SK-N-SH treated with all-trans-retinoic acid at 6 μM for 48 hours (cell line): Measurements from ENCODE around the gene AGBL1.

Source experiments
- ATAC-seq: fragments of 200-7000 bp; cut with Tn5 transposase; 3 replicates; pipeline ENCODE4 v1.9.1; 2020; ENCODE audit warnings: mild to moderate bottlenecking, moderate library complexity
- ARNTL ChIP-seq: fragments of 450-650 bp; formaldehyde crosslinking; IDR thresholded peaks from 2 replicates; pipeline ENCODE4 v1.5.0; 2020; ENCODE audit warnings: low read depth, mild to moderate bottlenecking, moderate library complexity, borderline replicate concordance
- BACH2 ChIP-seq: fragments of 250-450 bp; sonication (Bioruptor Pico); IDR thresholded peaks from 2 replicates; pipeline ENCODE4 v1.9.0; 2021; ENCODE audit warnings: mild to moderate bottlenecking, borderline replicate concordance
- CSDC2 ChIP-seq: fragments of 250-450 bp; sonication (Bioruptor Pico); IDR thresholded peaks from 2 replicates; pipeline ENCODE4 v1.5.0; 2020; ENCODE audit warnings: mild to moderate bottlenecking, moderate library complexity
- CSRNP3 ChIP-seq: fragments of 250-450 bp; sonication (Bioruptor Pico); IDR thresholded peaks from 2 replicates; pipeline ENCODE4 v1.5.1; 2021; ENCODE audit warnings: mild to moderate bottlenecking, moderate library complexity
- ESRRG ChIP-seq: fragments of 250-450 bp; sonication (Bioruptor Pico); IDR thresholded peaks from 2 replicates; pipeline ENCODE4 v1.6.1; 2021; ENCODE audit warnings: mild to moderate bottlenecking
- GLIS3 ChIP-seq: fragments of 250-450 bp; sonication (Bioruptor Pico); IDR thresholded peaks from 2 replicates; pipeline ENCODE4 v1.5.0; 2020; ENCODE audit warnings: mild to moderate bottlenecking, moderate library complexity
- OSR1 ChIP-seq: fragments of 250-450 bp; sonication (Bioruptor Pico); IDR thresholded peaks from 2 replicates; pipeline ENCODE4 v1.8.0; 2022; ENCODE audit warnings: moderate library complexity, mild to moderate bottlenecking, inconsistent platforms
- PPARA ChIP-seq: fragments of 250-450 bp; sonication (Bioruptor Pico); IDR thresholded peaks from 2 replicates; pipeline ENCODE4 v1.5.0; 2020; ENCODE audit warnings: mild to moderate bottlenecking, borderline replicate concordance
- RARB ChIP-seq: fragments of 250-450 bp; sonication (Bioruptor Pico); IDR thresholded peaks from 2 replicates; pipeline ENCODE4 v1.8.0; 2021; ENCODE audit warnings: mild to moderate bottlenecking, moderate library complexity
- SNAI2 ChIP-seq: fragments of 250-450 bp; sonication (Bioruptor Pico); IDR thresholded peaks from 2 replicates; pipeline ENCODE4 v1.5.0; 2020; ENCODE audit warnings: mild to moderate bottlenecking, moderate library complexity
- TCF4 ChIP-seq: fragments of 250-450 bp; sonication (Bioruptor Pico); IDR thresholded peaks from 2 replicates; pipeline ENCODE4 v1.8.0; 2021; ENCODE audit warnings: mild to moderate bottlenecking, moderate library complexity, borderline replicate concordance
- TOX ChIP-seq: fragments of 250-450 bp; sonication (Bioruptor Pico); IDR thresholded peaks from 2 replicates; pipeline ENCODE4 v1.8.0; 2021; ENCODE audit warnings: mild to moderate bottlenecking, moderate library complexity, borderline replicate concordance
- TSHZ2 ChIP-seq: fragments of 250-450 bp; sonication (Bioruptor Pico); IDR thresholded peaks from 2 replicates; pipeline ENCODE4 v1.5.0; 2020; ENCODE audit warnings: mild to moderate bottlenecking, moderate library complexity
- ZC3H10 ChIP-seq: fragments of 250-450 bp; sonication (Bioruptor Pico); IDR thresholded peaks from 2 replicates; pipeline ENCODE4 v1.5.1; 2021; ENCODE audit warnings: mild to moderate bottlenecking, moderate library complexity
- ZFP3 ChIP-seq: fragments of 250-450 bp; sonication (Bioruptor Pico); IDR thresholded peaks from 2 replicates; pipeline ENCODE4 v1.5.0; 2020; ENCODE audit warnings: mild to moderate bottlenecking, moderate library complexity
- ZNF565 ChIP-seq: fragments of 450-650 bp; formaldehyde crosslinking; conservative IDR thresholded peaks from 2 replicates; pipeline ENCODE4 v1.5.0; 2020; ENCODE audit warnings: low read depth, mild to moderate bottlenecking, moderate library complexity
- ZNF70 ChIP-seq: fragments of 450-650 bp; formaldehyde crosslinking; IDR thresholded peaks from 2 replicates; pipeline ENCODE4 v1.5.0; 2020; ENCODE audit warnings: mild to moderate bottlenecking, moderate library complexity
- ZNF8 ChIP-seq: fragments of 450-650 bp; formaldehyde crosslinking; IDR thresholded peaks from 2 replicates; pipeline ENCODE4 v1.5.0; 2020; ENCODE audit warnings: mild to moderate bottlenecking, moderate library complexity
- TF ChIP-seq, protein P1 (sequence below): fragments of 250-450 bp; sonication (Bioruptor Pico); IDR thresholded peaks from 2 replicates; pipeline ENCODE4 v1.5.1; 2020; ENCODE audit warnings: low read depth, mild to moderate bottlenecking, moderate library complexity

Gene AGBL1

GRCh38 chr15:86205096-86205495 is 125.4 kb downstream of the AGBL1 start:
- TF ChIP-seq, protein P1, sequence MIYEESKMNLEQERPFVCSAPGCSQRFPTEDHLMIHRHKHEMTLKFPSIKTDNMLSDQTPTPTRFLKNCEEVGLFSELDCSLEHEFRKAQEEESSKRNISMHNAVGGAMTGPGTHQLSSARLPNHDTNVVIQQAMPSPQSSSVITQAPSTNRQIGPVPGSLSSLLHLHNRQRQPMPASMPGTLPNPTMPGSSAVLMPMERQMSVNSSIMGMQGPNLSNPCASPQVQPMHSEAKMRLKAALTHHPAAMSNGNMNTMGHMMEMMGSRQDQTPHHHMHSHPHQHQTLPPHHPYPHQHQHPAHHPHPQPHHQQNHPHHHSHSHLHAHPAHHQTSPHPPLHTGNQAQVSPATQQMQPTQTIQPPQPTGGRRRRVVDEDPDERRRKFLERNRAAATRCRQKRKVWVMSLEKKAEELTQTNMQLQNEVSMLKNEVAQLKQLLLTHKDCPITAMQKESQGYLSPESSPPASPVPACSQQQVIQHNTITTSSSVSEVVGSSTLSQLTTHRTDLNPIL (CRISPR knock-in tag) = no peak
- no peak for TF ChIP-seq TCF4 (CRISPR knock-in tag)
- peak; percentile 70 for ATAC-seq

- no peak for ATAC-seq
- no peak for TF ChIP-seq ZC3H10 (CRISPR knock-in tag)
- TF ChIP-seq GLIS3 = no peak
- TF ChIP-seq ZNF565 (CRISPR knock-in tag) = no peak
- TF ChIP-seq TSHZ2 (CRISPR knock-in tag) = no peak
- TF ChIP-seq CSDC2 = no peak
- no peak for TF ChIP-seq ZNF8 (CRISPR knock-in tag)
- TF ChIP-seq OSR1 (CRISPR knock-in tag) = no peak
- TF ChIP-seq ZFP3 (CRISPR knock-in tag) = no peak
- TF ChIP-seq ESRRG (CRISPR knock-in tag) = no peak
- TF ChIP-seq ZNF70 (CRISPR knock-in tag) = no peak
- no peak for TF ChIP-seq TCF4 (CRISPR knock-in tag)
- TF ChIP-seq, all 23 proteins: peak for 0
Measured at GRCh38 chr15:86213420-86213819, 133.7 kb downstream of the AGBL1 start.

- TF ChIP-seq CSDC2 (no peak), OSR1 (CRISPR knock-in tag) (no peak), TOX (CRISPR knock-in tag) (no peak), GLIS3 (no peak), ARNTL (CRISPR knock-in tag) (no peak), TCF4 (CRISPR knock-in tag) (no peak), TSHZ2 (CRISPR knock-in tag) (no peak), ZNF565 (CRISPR knock-in tag) (no peak), ZNF70 (CRISPR knock-in tag) (no peak), PPARA (CRISPR knock-in tag) (no peak), SNAI2 (no peak), RARB (CRISPR knock-in tag) (no peak), BACH2 (CRISPR knock-in tag) (no peak), ZFP3 (CRISPR knock-in tag) (no peak), CSRNP3 (CRISPR knock-in tag) (no peak)
- TF ChIP-seq, protein P1 (CRISPR knock-in tag) = no peak
- TF ChIP-seq, all 23 proteins: peak for 0
- no peak for ATAC-seq
Measured at GRCh38 chr15:86213888-86214287, 134.2 kb downstream of the AGBL1 start.
